Suprapubic skin (tissue), 4 donors: ENCODE data around the gene COL23A1. TPM values are rescaled to one million over a fixed set of nuclear protein-coding genes. Genes with fewer than 3 reads are reported as not detected.

Source experiments
- DNase-seq, 2 donors: peaks; one replicate each; pipeline ENCODE4 v3.0.0-alpha.2; 2019; ENCODE audit warnings: low spot score in 2 of 2
- H3K27ac ChIP-seq: fragments of 200-600 bp; sonication (generic); one replicate; pipeline ENCODE4 v1.5.1; 2019
- H3K27me3 ChIP-seq: fragments of 200-600 bp; sonication (generic); one replicate; pipeline ENCODE4 v1.5.1; 2019
- H3K36me3 ChIP-seq: fragments of 200-600 bp; sonication (generic); one replicate; pipeline ENCODE4 v1.5.1; 2019
- H3K4me1 ChIP-seq: fragments of 200-600 bp; sonication (generic); one replicate; pipeline ENCODE4 v1.5.1; 2019
- H3K4me3 ChIP-seq: fragments of 200-600 bp; sonication (generic); one replicate; pipeline ENCODE4 v1.5.1; 2019; ENCODE audit warnings: mild to moderate bottlenecking
- H3K9me3 ChIP-seq: fragments of 200-600 bp; sonication (generic); one replicate; pipeline ENCODE4 v1.5.1; 2019
- EP300 ChIP-seq: sonication (generic); formaldehyde crosslinking; IDR thresholded peaks from one replicate; pipeline ENCODE4 v1.6.1; 2017; ENCODE audit warnings: antibody characterized with exemption
- POLR2A ChIP-seq, 2 donors: fragments of 450-650 bp; IDR thresholded peaks; one replicate each; pipeline ENCODE4 v1.6.1; 2017; ENCODE audit warnings: antibody characterized with exemption in 2 of 2, mild to moderate bottlenecking in 2 of 2, moderate library complexity in 2 of 2
- POLR2AphosphoS5 ChIP-seq, 3 donors: sonication (generic); formaldehyde crosslinking; IDR thresholded peaks; one replicate each; pipeline ENCODE4 v1.6.1; 2017; ENCODE audit warnings: antibody characterized with exemption in 3 of 3
- WGBS: methylation state at CpG from one replicate; pipeline ENCODE4 v1.1.5; 2018; 5-methylcytosine and 5-hydroxymethylcytosine counted together
- total RNA-seq, 4 donors: library from RNA; depleted of rRNA; stranded (reverse); fragments of >200 nt; gene quantifications; one replicate each; pipeline ENCODE4 v1.1.0, GENCODE V29; 2016
- TF ChIP-seq, protein P1 (sequence below), 2 donors: fragments of 200-600 bp in 1 of 2; fragments of 450-650 bp in 1 of 2; sonication (generic) in 1 of 2; IDR thresholded peaks; one replicate each; pipeline ENCODE4 v1.5.1; 2016 to 2019; ENCODE audit warnings: antibody characterized with exemption in 2 of 2, mild to moderate bottlenecking in 1 of 2, moderate library complexity in 1 of 2

COL23A1 gene
- total RNA-seq, result 1 to 10 TPM; 1.6 to 4.4 (median 3.4) TPM

DNA sequence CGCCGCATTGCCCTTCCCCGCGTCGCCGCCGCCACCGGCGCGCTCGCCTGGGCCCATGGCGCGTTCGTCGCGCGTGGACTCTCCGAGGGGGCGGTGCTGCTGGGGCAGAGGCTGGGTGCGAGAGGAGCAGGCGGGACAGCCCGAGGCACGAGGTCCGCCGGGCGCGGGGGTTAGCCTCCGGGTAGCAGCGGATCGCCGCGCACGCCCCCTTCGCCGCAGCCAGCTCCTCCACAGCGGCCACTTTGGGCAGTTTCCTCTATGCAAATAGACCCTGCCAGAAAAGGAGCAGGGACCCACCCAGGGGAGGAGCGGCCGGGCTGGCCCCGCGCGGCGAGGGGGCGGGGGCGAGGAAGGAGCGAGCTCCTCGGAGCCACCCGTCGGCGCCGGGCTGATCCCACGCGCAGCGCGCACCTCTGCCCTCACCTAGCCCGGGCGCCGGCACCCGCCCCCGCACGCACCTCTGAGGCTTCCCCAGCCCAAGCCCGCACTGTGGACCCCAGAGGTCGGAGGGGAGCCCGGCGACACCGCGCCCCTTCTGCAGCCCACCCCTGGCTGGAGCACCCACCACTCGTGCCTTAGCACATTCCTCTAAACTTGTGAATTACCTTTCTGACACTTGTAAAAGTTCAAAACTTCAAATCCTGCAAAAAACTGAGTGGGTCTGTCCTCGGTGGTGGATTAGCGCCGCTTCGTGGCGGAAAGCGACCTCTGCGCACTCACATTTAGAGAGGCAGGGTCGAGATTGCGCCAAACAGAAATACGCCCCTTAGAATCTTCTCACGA, at the start of gene COL23A1:
Gene COL23A1 (minus strand): TSS at position 253 of the 783 bp plus-strand sequence.
- peaks cover 14% of the 10 kb centered on the region for H3K27me3 ChIP-seq
- H3K9me3 ChIP-seq, result no peaks in the 10 kb centered on the region
- 1% methylated on average over 14 of the region's 78 CpGs for WGBS
- peak within 1 kb of the TSS; percentile 58 for H3K4me3 ChIP-seq
- H3K27ac ChIP-seq, result no peak within 1 kb of the TSS
- no peaks in the 10 kb centered on the region for H3K36me3 ChIP-seq
- peak in 1 of 2 donors; percentile 62 for DNase-seq
- TF ChIP-seq EP300, result no peak
- TF ChIP-seq, protein P1, sequence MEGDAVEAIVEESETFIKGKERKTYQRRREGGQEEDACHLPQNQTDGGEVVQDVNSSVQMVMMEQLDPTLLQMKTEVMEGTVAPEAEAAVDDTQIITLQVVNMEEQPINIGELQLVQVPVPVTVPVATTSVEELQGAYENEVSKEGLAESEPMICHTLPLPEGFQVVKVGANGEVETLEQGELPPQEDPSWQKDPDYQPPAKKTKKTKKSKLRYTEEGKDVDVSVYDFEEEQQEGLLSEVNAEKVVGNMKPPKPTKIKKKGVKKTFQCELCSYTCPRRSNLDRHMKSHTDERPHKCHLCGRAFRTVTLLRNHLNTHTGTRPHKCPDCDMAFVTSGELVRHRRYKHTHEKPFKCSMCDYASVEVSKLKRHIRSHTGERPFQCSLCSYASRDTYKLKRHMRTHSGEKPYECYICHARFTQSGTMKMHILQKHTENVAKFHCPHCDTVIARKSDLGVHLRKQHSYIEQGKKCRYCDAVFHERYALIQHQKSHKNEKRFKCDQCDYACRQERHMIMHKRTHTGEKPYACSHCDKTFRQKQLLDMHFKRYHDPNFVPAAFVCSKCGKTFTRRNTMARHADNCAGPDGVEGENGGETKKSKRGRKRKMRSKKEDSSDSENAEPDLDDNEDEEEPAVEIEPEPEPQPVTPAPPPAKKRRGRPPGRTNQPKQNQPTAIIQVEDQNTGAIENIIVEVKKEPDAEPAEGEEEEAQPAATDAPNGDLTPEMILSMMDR (IDR thresholded peaks at IDR 0.05), result peak in 1 of 2 donors; percentile 65
- peaks cover 30% of the 10 kb centered on the region for H3K4me1 ChIP-seq

DNA sequence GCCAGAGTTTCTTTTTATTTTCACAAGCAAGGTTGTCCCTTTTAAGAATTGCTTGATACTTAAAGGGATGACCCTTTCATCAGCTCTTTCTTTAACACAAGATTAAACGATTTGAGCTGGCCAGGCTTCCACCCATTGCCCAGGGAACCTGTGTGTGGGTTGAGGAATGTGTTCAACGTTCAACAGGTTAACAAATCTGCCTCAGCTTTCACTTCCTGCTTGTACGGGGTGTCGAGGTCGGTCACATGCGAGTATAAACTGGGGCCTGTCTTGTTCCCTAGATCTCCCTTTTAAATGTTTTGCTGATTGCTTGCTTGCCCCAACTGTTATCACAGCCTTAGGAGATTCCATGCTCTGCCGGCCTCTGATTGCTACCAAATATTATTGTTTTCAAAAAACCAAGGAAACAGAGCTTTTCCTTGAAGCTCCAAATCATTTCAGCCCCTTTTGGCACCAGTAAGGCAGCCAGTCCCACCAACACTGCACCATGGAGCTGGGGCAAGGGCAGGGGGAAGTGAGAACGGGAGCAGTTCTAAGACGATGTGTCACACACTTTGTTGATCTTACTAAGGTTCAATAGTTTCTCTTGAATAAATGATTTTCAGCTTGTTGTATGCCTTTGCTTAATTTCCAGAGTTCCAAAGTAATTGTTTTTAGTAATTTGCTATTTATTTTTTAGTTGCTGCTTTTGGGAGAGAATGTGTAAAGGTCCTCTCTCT, 47.3 kb upstream of the COL23A1 start:
- no peak for DNase-seq
- no peaks in the 10 kb centered on the region for H3K36me3 ChIP-seq
- no peak overlapping the region for H3K27ac ChIP-seq
- TF ChIP-seq POLR2A (IDR thresholded peaks at IDR 0.05), result no peak
- TF ChIP-seq, protein P1 (IDR thresholded peaks at IDR 0.05), result no peak
- no peak for TF ChIP-seq EP300
- no peak for TF ChIP-seq POLR2AphosphoS5 (IDR thresholded peaks at IDR 0.05)
- peaks cover 2% of the 10 kb centered on the region for H3K4me1 ChIP-seq
- no peaks in the 10 kb centered on the region for H3K27me3 ChIP-seq
- H3K4me3 ChIP-seq, result no peak overlapping the region
- WGBS, result 62% methylated on average over 9 of the region's 9 CpGs
- H3K9me3 ChIP-seq, result no peaks in the 10 kb centered on the region

DNA sequence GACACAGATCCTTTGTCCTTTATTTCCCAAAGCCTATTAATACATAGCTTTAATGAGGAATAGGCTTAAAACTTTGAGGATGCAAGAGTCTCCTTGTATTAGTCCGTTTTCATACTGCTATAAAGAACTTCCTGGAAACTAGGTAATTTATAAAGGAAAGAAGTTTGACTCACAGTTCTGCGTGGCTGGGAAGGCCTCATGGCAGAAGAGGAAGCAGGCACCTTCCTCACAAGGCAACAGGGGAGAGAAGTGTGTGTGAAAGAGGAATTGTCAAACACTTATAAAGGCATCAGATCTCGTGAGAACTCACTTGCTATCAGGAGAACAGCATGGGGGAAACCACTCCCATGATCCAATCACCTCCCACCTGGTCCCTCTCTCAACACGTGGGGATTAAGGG, 42.1 kb upstream of the COL23A1 start:
- TF ChIP-seq EP300 (no peak), POLR2AphosphoS5 (IDR thresholded peaks at IDR 0.05) (no peak), POLR2A (IDR thresholded peaks at IDR 0.05) (no peak)
- TF ChIP-seq, protein P1 (IDR thresholded peaks at IDR 0.05), result no peak
- Histone ChIP-seq H3K4me3 (no peak overlapping the region), H3K27ac (no peak overlapping the region), H3K36me3 (no peaks in the 10 kb centered on the region), H3K4me1 (peaks cover 2% of the 10 kb centered on the region), H3K9me3 (no peaks in the 10 kb centered on the region), H3K27me3 (no peaks in the 10 kb centered on the region)
- no peak for DNase-seq
- 64% methylated on average over 4 of the region's 4 CpGs for WGBS

DNA sequence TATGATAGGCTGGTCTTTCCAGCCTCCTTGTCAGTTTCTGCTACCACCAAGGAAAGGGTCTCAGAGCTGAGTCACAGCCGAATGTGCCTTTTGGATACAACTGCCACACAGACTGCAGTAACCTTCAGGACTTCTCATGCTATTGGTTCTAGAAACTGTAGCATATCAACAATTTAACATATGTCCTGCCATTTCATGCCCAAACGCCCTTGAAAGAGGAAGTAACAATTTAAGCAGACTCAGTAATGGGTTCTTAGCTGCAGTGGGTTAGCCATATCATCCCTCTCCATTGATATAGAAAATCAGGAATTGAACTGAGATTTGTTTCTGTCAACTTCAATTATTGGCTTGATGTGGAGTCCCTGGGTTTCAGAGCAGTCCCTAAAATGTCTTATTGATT, 40.8 kb upstream of the COL23A1 start:
- Histone ChIP-seq H3K4me3 (no peak overlapping the region), H3K4me1 (peaks cover 5% of the 10 kb centered on the region), H3K36me3 (no peaks in the 10 kb centered on the region), H3K27me3 (no peaks in the 10 kb centered on the region), H3K27ac (no peak overlapping the region), H3K9me3 (no peaks in the 10 kb centered on the region)
- no peak for TF ChIP-seq POLR2AphosphoS5 (IDR thresholded peaks at IDR 0.05)
- TF ChIP-seq POLR2A (IDR thresholded peaks at IDR 0.05), result no peak
- TF ChIP-seq EP300, result no peak
- TF ChIP-seq, protein P1 (IDR thresholded peaks at IDR 0.05), result no peak
- no peak for DNase-seq
- 40% methylated on average over 1 of the region's 2 CpGs for WGBS

DNA sequence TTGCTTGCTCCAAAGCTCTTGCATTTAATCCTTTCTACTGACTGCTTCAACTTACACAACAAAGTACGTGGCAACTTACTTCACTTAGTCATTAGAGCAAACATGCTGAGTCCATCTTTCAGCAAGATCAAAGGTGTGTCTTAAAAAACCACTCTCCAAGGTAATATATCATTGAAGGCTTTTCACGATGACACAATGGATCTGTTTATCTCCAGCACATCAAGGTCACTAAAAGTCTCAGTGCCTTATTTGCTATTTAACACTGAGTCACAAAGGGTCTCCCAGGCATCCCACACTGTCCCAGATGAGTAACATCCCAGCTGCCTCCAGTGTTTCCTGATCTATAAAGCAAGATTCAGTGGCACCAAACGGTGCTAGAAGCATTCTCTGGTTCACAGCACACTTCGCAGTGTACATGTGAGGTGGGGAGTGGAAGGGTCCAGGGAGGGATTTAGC, 40.3 kb upstream of the COL23A1 start:
- no peak overlapping the region for H3K27ac ChIP-seq
- peaks cover 6% of the 10 kb centered on the region for H3K4me1 ChIP-seq
- H3K4me3 ChIP-seq, result no peak overlapping the region
- H3K27me3 ChIP-seq, result no peaks in the 10 kb centered on the region
- no peaks in the 10 kb centered on the region for H3K36me3 ChIP-seq
- DNase-seq, result no peak
- 44% methylated on average over 4 of the region's 4 CpGs for WGBS
- H3K9me3 ChIP-seq, result no peaks in the 10 kb centered on the region
- TF ChIP-seq EP300 (no peak), POLR2A (IDR thresholded peaks at IDR 0.05) (no peak), POLR2AphosphoS5 (IDR thresholded peaks at IDR 0.05) (no peak)
- TF ChIP-seq, protein P1 (IDR thresholded peaks at IDR 0.05), result no peak
